HAP-1 (cell line): ENCODE measurements around the gene ZBTB5.
"Not testable (repeated sequence)": the region's sequence is repeated elsewhere in the genome, so short reads cannot be mapped to it uniquely, and the experiment has no call there.

Source experiments
- DNase-seq, 2 experiments: peaks; one replicate each; pipeline ENCODE4 v3.0.0-alpha.2; 2016 to 2020; ENCODE audit warnings: low spot score in 2 of 2
- H3K27me3 ChIP-seq: fragments of 250-450 bp; sonication (Bioruptor Pico); 2 replicates; pipeline ENCODE4 v1.5.1; 2020; ENCODE audit warnings: low read depth, mild to moderate bottlenecking, moderate library complexity
- H3K36me3 ChIP-seq: fragments of 250-450 bp; sonication (Bioruptor Pico); replicated peaks from 2 replicates; pipeline ENCODE4 v1.5.1; 2020; ENCODE audit warnings: mild to moderate bottlenecking
- H3K4me1 ChIP-seq: fragments of 250-450 bp; sonication (Bioruptor Pico); 2 replicates; pipeline ENCODE4 v1.5.1; 2020; ENCODE audit warnings: mild to moderate bottlenecking
- H3K4me3 ChIP-seq: fragments of 250-450 bp; sonication (Bioruptor Pico); 2 replicates; pipeline ENCODE4 v1.5.1; 2020; ENCODE audit warnings: mild to moderate bottlenecking, moderate library complexity
- H3K9me3 ChIP-seq: fragments of 250-450 bp; sonication (Bioruptor Pico); 2 replicates; pipeline ENCODE4 v1.5.1; 2020; ENCODE audit warnings: mild to moderate bottlenecking, moderate library complexity
- in situ Hi-C: fragments of 300-500 bp; cut with MboI; formaldehyde crosslinking; loops from 3 replicates; pipeline ENCODE4 v1.14.3; 2020; ENCODE audit warnings: low sequenced_read_pairs, inconsistent platforms, mixed read lengths

ZBTB5 gene

GRCh38 chr9:37465249-37466036 is at the start of gene ZBTB5:
TSS of gene ZBTB5 (minus strand) at chr9:37465450. CDS start at chr9:37442551, 22,899 bp downstream.
- no peaks in the 10 kb centered on the region; the same call in 1 of the 2 replicates for H3K9me3 ChIP-seq
- peaks cover 22% of the 10 kb centered on the region for H3K4me1 ChIP-seq
- H3K4me3 ChIP-seq, result peak within 1 kb of the TSS; percentile 87
- peak; percentile 99 for DNase-seq
- in situ Hi-C loops, result no loop called here
- no peaks in the 10 kb centered on the region for H3K36me3 ChIP-seq
- H3K27me3 ChIP-seq, result no peaks in the 10 kb centered on the region

- Histone ChIP-seq H3K4me3 (no peak overlapping the region), H3K4me1 (no peaks in the 10 kb centered on the region), H3K36me3 (no peaks in the 10 kb centered on the region; the same call in 1 of the 2 replicates), H3K27me3 (no peaks in the 10 kb centered on the region), H3K9me3 (no peaks in the 10 kb centered on the region)
- no peak for DNase-seq
- in situ Hi-C loops, result no loop called here
Observed at GRCh38 chr9:37514999-37515398, 49.7 kb upstream of the ZBTB5 start.

- H3K36me3 ChIP-seq, in situ Hi-C loops, H3K9me3 ChIP-seq, DNase-seq, H3K4me1 ChIP-seq, H3K27me3 ChIP-seq, H3K4me3 ChIP-seq: not testable (repeated sequence)
Observed at GRCh38 chr9:37514415-37514814, 49.2 kb upstream of the ZBTB5 start.

- Histone ChIP-seq H3K27me3 (no peaks in the 10 kb centered on the region), H3K4me3 (no peak overlapping the region), H3K36me3 (peaks cover 8% of the 10 kb centered on the region), H3K9me3 (no peaks in the 10 kb centered on the region), H3K4me1 (no peaks in the 10 kb centered on the region)
- in situ Hi-C loops, result no loop called here
- DNase-seq, result no peak
Observed at GRCh38 chr9:37512437-37512836, 47.2 kb upstream of the ZBTB5 start.

- DNase-seq, result peak; percentile 16 to 68
- no peaks in the 10 kb centered on the region for H3K4me1 ChIP-seq
- H3K4me3 ChIP-seq, result no peak overlapping the region
- H3K27me3 ChIP-seq, result no peaks in the 10 kb centered on the region
- no peaks in the 10 kb centered on the region for H3K9me3 ChIP-seq
- peaks cover 12% of the 10 kb centered on the region for H3K36me3 ChIP-seq
- in situ Hi-C loops, result no loop called here
Observed at GRCh38 chr9:37511016-37512010, 46.1 kb upstream of the ZBTB5 start.

GRCh38 chr9:37510053-37510452 is 44.8 kb upstream of the ZBTB5 start:
- H3K36me3 ChIP-seq, result peaks cover 23% of the 10 kb centered on the region
- DNase-seq, H3K9me3 ChIP-seq, H3K4me1 ChIP-seq, H3K4me3 ChIP-seq, in situ Hi-C loops, H3K27me3 ChIP-seq: not testable (repeated sequence)

GRCh38 chr9:37509536-37509935 is 44.3 kb upstream of the ZBTB5 start:
- Histone ChIP-seq H3K4me3 (no peak overlapping the region), H3K4me1 (no peaks in the 10 kb centered on the region), H3K27me3 (no peaks in the 10 kb centered on the region), H3K9me3 (no peaks in the 10 kb centered on the region), H3K36me3 (peaks cover 28% of the 10 kb centered on the region)
- no peak for DNase-seq
- in situ Hi-C loops, result no loop called here

- no peaks in the 10 kb centered on the region for H3K9me3 ChIP-seq
- DNase-seq, result no peak
- H3K27me3 ChIP-seq, result no peaks in the 10 kb centered on the region
- no peak overlapping the region for H3K4me3 ChIP-seq
- in situ Hi-C loops, result no loop called here
- H3K36me3 ChIP-seq, result peaks cover 35% of the 10 kb centered on the region
- H3K4me1 ChIP-seq, result no peaks in the 10 kb centered on the region
Observed at GRCh38 chr9:37508834-37509206, 43.6 kb upstream of the ZBTB5 start.

- Histone ChIP-seq H3K27me3 (no peaks in the 10 kb centered on the region), H3K36me3 (peaks cover 40% of the 10 kb centered on the region), H3K4me1 (no peaks in the 10 kb centered on the region), H3K4me3 (no peak overlapping the region), H3K9me3 (no peaks in the 10 kb centered on the region)
- no peak for DNase-seq
- in situ Hi-C loops, result no loop called here
Observed at GRCh38 chr9:37508135-37508833, 43.0 kb upstream of the ZBTB5 start.

GRCh38 chr9:37507566-37508134 is 42.4 kb upstream of the ZBTB5 start:
- Histone ChIP-seq H3K27me3 (no peaks in the 10 kb centered on the region), H3K4me3 (no peak overlapping the region), H3K4me1 (no peaks in the 10 kb centered on the region), H3K36me3 (peaks cover 47% of the 10 kb centered on the region), H3K9me3 (no peaks in the 10 kb centered on the region)
- in situ Hi-C loops, result no loop called here
- no peak for DNase-seq

GRCh38 chr9:37504605-37505004 is 39.4 kb upstream of the ZBTB5 start:
- no peaks in the 10 kb centered on the region for H3K9me3 ChIP-seq
- DNase-seq, result no peak
- no peaks in the 10 kb centered on the region for H3K4me1 ChIP-seq
- in situ Hi-C loops, result no loop called here
- peaks cover 72% of the 10 kb centered on the region for H3K36me3 ChIP-seq
- no peak overlapping the region for H3K4me3 ChIP-seq
- H3K27me3 ChIP-seq, result no peaks in the 10 kb centered on the region

- no peak for DNase-seq
- Histone ChIP-seq H3K4me1 (no peaks in the 10 kb centered on the region), H3K4me3 (no peak overlapping the region), H3K27me3 (no peaks in the 10 kb centered on the region), H3K36me3 (peaks cover 80% of the 10 kb centered on the region), H3K9me3 (no peaks in the 10 kb centered on the region)
- in situ Hi-C loops, result no loop called here
Observed at GRCh38 chr9:37503736-37504135, 38.5 kb upstream of the ZBTB5 start.

- in situ Hi-C loops, result no loop called here
- no peaks in the 10 kb centered on the region for H3K9me3 ChIP-seq
- no peaks in the 10 kb centered on the region for H3K4me1 ChIP-seq
- H3K36me3 ChIP-seq, result peaks cover 87% of the 10 kb centered on the region
- no peak overlapping the region for H3K4me3 ChIP-seq
- no peak for DNase-seq
- no peaks in the 10 kb centered on the region for H3K27me3 ChIP-seq
Observed at GRCh38 chr9:37501957-37502596, 36.8 kb upstream of the ZBTB5 start.
